Liver (tissue), 9 donors: ENCODE data around the gene AP2A2. TPM values are rescaled to one million over a fixed set of nuclear protein-coding genes. Genes with fewer than 3 reads are reported as not detected.
"Not testable (repeated sequence)": the region's sequence is repeated elsewhere in the genome, so short reads cannot be mapped to it uniquely, and the experiment has no call there.

Experiments
- DNase-seq: peaks from one replicate; pipeline ENCODE4 v3.0.0-alpha.2; 2017; ENCODE audit warnings: low spot score
- H3K27ac ChIP-seq, 2 donors: one replicate each; pipeline ENCODE4 v1.7.0; 2013; ENCODE audit warnings: inconsistent platforms in 2 of 2, low read length in 2 of 2, control low read depth in 1 of 2, low read depth in 1 of 2, mild to moderate bottlenecking in 1 of 2
- H3K27me3 ChIP-seq, 4 donors: one replicate each; pipeline versions ENCODE4 v1.6.1 to v1.7.0; 2013; ENCODE audit warnings: low read length in 3 of 4, inconsistent platforms in 1 of 4, mild to moderate bottlenecking in 1 of 4, moderate library complexity in 1 of 4; ENCODE audit not compliant: control insufficient read depth in 4 of 4, insufficient read depth in 4 of 4
- H3K36me3 ChIP-seq, 4 donors: one replicate each; pipeline versions ENCODE4 v1.6.1 to v1.7.0; 2013; ENCODE audit warnings: low read length in 3 of 4, mild to moderate bottlenecking in 3 of 4, low read depth in 1 of 4, moderate library complexity in 1 of 4; ENCODE audit not compliant: control insufficient read depth in 4 of 4, insufficient read depth in 3 of 4
- H3K4me1 ChIP-seq, 4 donors: one replicate each; pipeline versions ENCODE4 v1.6.1 to v1.7.0; 2013; ENCODE audit warnings: low read length in 3 of 4, mild to moderate bottlenecking in 3 of 4, moderate library complexity in 1 of 4; ENCODE audit not compliant: control insufficient read depth in 4 of 4, insufficient read depth in 4 of 4
- H3K4me3 ChIP-seq, 3 donors: one replicate each; pipeline versions ENCODE4 v1.6.1 to v1.7.0; 2013; ENCODE audit warnings: low read length in 3 of 3, control low read depth in 1 of 3, low read depth in 1 of 3, mild to moderate bottlenecking in 1 of 3
- H3K9ac ChIP-seq, 2 donors: one replicate each; pipeline ENCODE4 v1.7.0; 2013; ENCODE audit warnings: low read length in 2 of 2, mild to moderate bottlenecking in 2 of 2, moderate library complexity in 2 of 2, control low read depth in 1 of 2, low read depth in 1 of 2
- H3K9me3 ChIP-seq, 4 donors: one replicate each; pipeline versions ENCODE4 v1.6.1 to v1.7.0; 2013; ENCODE audit warnings: low read length in 3 of 4; ENCODE audit not compliant: control insufficient read depth in 4 of 4
- ATF3 ChIP-seq: IDR thresholded peaks from 2 replicates; pipeline ENCODE4 v1.6.1; 2016; ENCODE audit warnings: antibody characterized with exemption
- CTCF ChIP-seq: fragments of 150-350 bp; IDR thresholded peaks from 2 replicates; pipeline ENCODE4 v1.5.1; 2017; ENCODE audit warnings: improper control_type of control experiment, low read depth, low read length; ENCODE audit not compliant: missing input control
- EGR1 ChIP-seq, 2 donors: IDR thresholded peaks; 2 replicates each; pipeline ENCODE4 v1.6.1; 2016 to 2018; ENCODE audit warnings: antibody characterized with exemption in 2 of 2, low read depth in 2 of 2
- FOXA2 ChIP-seq: IDR thresholded peaks from 2 replicates; pipeline ENCODE4 v1.6.1; 2016; ENCODE audit warnings: antibody characterized with exemption
- HNF4A ChIP-seq, 2 donors: conservative IDR thresholded peaks; 2 replicates each; pipeline ENCODE4 v1.6.1; 2016; ENCODE audit warnings: antibody characterized with exemption in 2 of 2, mild to moderate bottlenecking in 2 of 2
- HNF4G ChIP-seq: IDR thresholded peaks from 2 replicates; pipeline ENCODE4 v1.6.1; 2016; ENCODE audit warnings: antibody characterized with exemption
- JUND ChIP-seq, 2 donors: IDR thresholded peaks; 2 replicates each; pipeline ENCODE4 v1.6.1; 2016; ENCODE audit warnings: antibody characterized with exemption in 2 of 2
- MAX ChIP-seq: IDR thresholded peaks from 2 replicates; pipeline ENCODE4 v1.6.1; 2016; ENCODE audit warnings: antibody characterized with exemption
- NR2F2 ChIP-seq: IDR thresholded peaks from 2 replicates; pipeline ENCODE4 v1.6.1; 2016; ENCODE audit warnings: antibody characterized with exemption
- RAD21 ChIP-seq, 2 donors: IDR thresholded peaks; 2 replicates each; pipeline ENCODE4 v1.6.1; 2016; ENCODE audit warnings: antibody characterized with exemption in 2 of 2, mild to moderate bottlenecking in 2 of 2
- REST ChIP-seq: IDR thresholded peaks from 2 replicates; pipeline ENCODE4 v1.6.1; 2016; ENCODE audit warnings: antibody characterized with exemption, mild to moderate bottlenecking
- RXRA ChIP-seq, 2 donors: IDR thresholded peaks; 2 replicates each; pipeline ENCODE4 v1.6.1; 2017 to 2018; ENCODE audit warnings: antibody characterized with exemption in 2 of 2, mild to moderate bottlenecking in 1 of 2
- SP1 ChIP-seq: IDR thresholded peaks from 2 replicates; pipeline ENCODE4 v1.6.1; 2018; ENCODE audit warnings: antibody characterized with exemption, mild to moderate bottlenecking
- TAF1 ChIP-seq: conservative IDR thresholded peaks from 2 replicates; pipeline ENCODE4 v1.6.1; 2016; ENCODE audit warnings: antibody characterized with exemption, mild to moderate bottlenecking
- YY1 ChIP-seq: IDR thresholded peaks from 2 replicates; pipeline ENCODE4 v1.6.1; 2016; ENCODE audit warnings: antibody characterized with exemption, mild to moderate bottlenecking
- WGBS: extraction: QIAGEN DNeasy Blood & Tissue Kit; methylation state at CpG from one replicate; pipeline ENCODE4 v1.1.7; 2013; 5-methylcytosine and 5-hydroxymethylcytosine counted together
- polyA plus RNA-seq, 2 donors: library from polyadenylated mRNA; stranded (reverse) in 1 of 2; unstranded in 1 of 2; fragments of 200-250 nt in 1 of 2; fragments of >200 nt in 1 of 2; fragmentation: Nextera tagmentation in 1 of 2; extraction: Ambion mirVana in 1 of 2; gene quantifications; one replicate each; pipeline versions ENCODE4 v1.2.1 to v1.2.3, GENCODE V29; 2013 to 2015
- total RNA-seq, 2 donors: library from RNA; depleted of rRNA; stranded (reverse); fragments of >200 nt; gene quantifications; one replicate each; pipeline ENCODE4 v1.2.3, GENCODE V29; 2014
- TF ChIP-seq, protein P1 (sequence below): IDR thresholded peaks from 2 replicates; pipeline ENCODE4 v1.6.1; 2016; ENCODE audit warnings: antibody characterized with exemption
- donor health status: healthy.
- donor health status: healthy.
- donor health status: healthy.
- donor health status: healthy.
- donor health status: healthy.

Gene AP2A2
- total and polyA plus RNA-seq, 4 donors = 20.5 to 39.7 (median 23.8) TPM

DNA sequence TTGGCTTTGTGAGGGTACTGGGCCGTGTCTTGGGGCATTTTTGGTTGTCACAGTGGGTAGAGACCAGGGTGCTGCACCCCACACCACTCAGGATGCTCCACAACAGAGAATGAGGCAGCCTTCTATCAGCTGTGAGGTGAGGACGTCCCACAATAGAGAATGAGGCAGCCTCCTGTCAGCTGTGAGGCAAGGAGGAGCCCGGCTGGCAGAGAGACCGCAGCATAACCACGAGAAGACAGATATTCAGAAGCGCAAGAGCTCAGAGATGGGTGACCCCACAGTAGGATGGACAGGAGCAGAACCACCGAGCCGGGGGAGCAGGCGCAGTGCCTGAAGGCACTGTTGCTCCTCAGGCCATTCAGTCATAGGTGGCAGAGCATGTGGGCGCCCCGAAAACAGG lies 47.6 kb downstream of the AP2A2 start (continued):
- no peak for TF ChIP-seq MAX
- TF ChIP-seq FOXA2 = no peak

- H3K9me3 ChIP-seq, H3K4me3 ChIP-seq, DNase-seq, H3K9ac ChIP-seq, H3K4me1 ChIP-seq, H3K27ac ChIP-seq, H3K27me3 ChIP-seq: not testable (repeated sequence)
- 92% methylated on average over 41 of the region's 41 CpGs for WGBS
- H3K36me3 ChIP-seq = peaks cover 12 to 64% (median 26%) of the 10 kb centered on the region in 4 donors
These were observed 49.7 kb downstream of the AP2A2 start for GRCh38 chr11:975376-975775.

- H3K9ac ChIP-seq = no peak overlapping the region
- no peaks in the 10 kb centered on the region for H3K4me1 ChIP-seq
These were observed 50.2 kb downstream of the AP2A2 start for GRCh38 chr11:975827-976226.

GRCh38 chr11:976431-977160 lies 50.9 kb downstream of the AP2A2 start:
- Histone ChIP-seq H3K9me3 (no peaks in the 10 kb centered on the region), H3K27ac (no peak overlapping the region), H3K36me3 (peaks cover 17 to 69% (median 28%) of the 10 kb centered on the region in 4 donors), H3K9ac (no peak overlapping the region), H3K4me3 (no peak overlapping the region), H3K27me3 (no peaks in the 10 kb centered on the region), H3K4me1 (no peaks in the 10 kb centered on the region)
- WGBS = 81% methylated on average over 26 of the region's 26 CpGs
- no peak for DNase-seq
- TF ChIP-seq, protein P1, sequence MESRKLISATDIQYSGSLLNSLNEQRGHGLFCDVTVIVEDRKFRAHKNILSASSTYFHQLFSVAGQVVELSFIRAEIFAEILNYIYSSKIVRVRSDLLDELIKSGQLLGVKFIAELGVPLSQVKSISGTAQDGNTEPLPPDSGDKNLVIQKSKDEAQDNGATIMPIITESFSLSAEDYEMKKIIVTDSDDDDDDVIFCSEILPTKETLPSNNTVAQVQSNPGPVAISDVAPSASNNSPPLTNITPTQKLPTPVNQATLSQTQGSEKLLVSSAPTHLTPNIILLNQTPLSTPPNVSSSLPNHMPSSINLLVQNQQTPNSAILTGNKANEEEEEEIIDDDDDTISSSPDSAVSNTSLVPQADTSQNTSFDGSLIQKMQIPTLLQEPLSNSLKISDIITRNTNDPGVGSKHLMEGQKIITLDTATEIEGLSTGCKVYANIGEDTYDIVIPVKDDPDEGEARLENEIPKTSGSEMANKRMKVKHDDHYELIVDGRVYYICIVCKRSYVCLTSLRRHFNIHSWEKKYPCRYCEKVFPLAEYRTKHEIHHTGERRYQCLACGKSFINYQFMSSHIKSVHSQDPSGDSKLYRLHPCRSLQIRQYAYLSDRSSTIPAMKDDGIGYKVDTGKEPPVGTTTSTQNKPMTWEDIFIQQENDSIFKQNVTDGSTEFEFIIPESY = no peak
- TF ChIP-seq EGR1 (IDR thresholded peaks at IDR 0.05; ENCODE audit: low read depth in 2 of 2) (no peak), SP1 (no peak), CTCF (no peak), TAF1 (no peak), RAD21 (IDR thresholded peaks at IDR 0.05) (no peak), YY1 (no peak), FOXA2 (no peak), MAX (no peak), JUND (IDR thresholded peaks at IDR 0.05) (no peak), ATF3 (no peak), RXRA (IDR thresholded peaks at IDR 0.05) (no peak), HNF4G (no peak), NR2F2 (no peak), HNF4A (conservative IDR thresholded peaks at IDR 0.05) (no peak), REST (no peak)

More at GRCh38 chr11:975827-976226, 50.2 kb downstream of the AP2A2 start:
- DNase-seq = peak; percentile 49
- Histone ChIP-seq H3K36me3 (peaks cover 12 to 61% (median 24%) of the 10 kb centered on the region in 4 donors), H3K27ac (no peak overlapping the region), H3K27me3 (no peaks in the 10 kb centered on the region), H3K4me3 (no peak overlapping the region), H3K9me3 (no peaks in the 10 kb centered on the region)
- whole genome bisulfite sequencing = 87% methylated on average over 15 of the region's 15 CpGs
- TF ChIP-seq HNF4G = no peak
- no peak for TF ChIP-seq FOXA2
- TF ChIP-seq RAD21 (IDR thresholded peaks at IDR 0.05) = peak in 1 of 2 donors; percentile 45
